GM23248 (cell line): Measurements from ENCODE around the gene PIGT.

Experiments
- EZH2 ChIP-seq: fragments of 200-600 bp; sonication (generic); IDR thresholded peaks from 2 replicates; pipeline ENCODE4 v1.6.1; 2018; ENCODE audit warnings: antibody characterized with exemption, mild to moderate bottlenecking; ENCODE audit not compliant: insufficient read depth, poor library complexity, severe bottlenecking
- EZH2phosphoT487 ChIP-seq: fragments of 200-600 bp; sonication (generic); IDR thresholded peaks from 2 replicates; pipeline ENCODE4 v1.6.1; 2018; ENCODE audit warnings: antibody characterized with exemption, moderate library complexity, mild to moderate bottlenecking, low read depth; ENCODE audit not compliant: insufficient read depth

DNA sequence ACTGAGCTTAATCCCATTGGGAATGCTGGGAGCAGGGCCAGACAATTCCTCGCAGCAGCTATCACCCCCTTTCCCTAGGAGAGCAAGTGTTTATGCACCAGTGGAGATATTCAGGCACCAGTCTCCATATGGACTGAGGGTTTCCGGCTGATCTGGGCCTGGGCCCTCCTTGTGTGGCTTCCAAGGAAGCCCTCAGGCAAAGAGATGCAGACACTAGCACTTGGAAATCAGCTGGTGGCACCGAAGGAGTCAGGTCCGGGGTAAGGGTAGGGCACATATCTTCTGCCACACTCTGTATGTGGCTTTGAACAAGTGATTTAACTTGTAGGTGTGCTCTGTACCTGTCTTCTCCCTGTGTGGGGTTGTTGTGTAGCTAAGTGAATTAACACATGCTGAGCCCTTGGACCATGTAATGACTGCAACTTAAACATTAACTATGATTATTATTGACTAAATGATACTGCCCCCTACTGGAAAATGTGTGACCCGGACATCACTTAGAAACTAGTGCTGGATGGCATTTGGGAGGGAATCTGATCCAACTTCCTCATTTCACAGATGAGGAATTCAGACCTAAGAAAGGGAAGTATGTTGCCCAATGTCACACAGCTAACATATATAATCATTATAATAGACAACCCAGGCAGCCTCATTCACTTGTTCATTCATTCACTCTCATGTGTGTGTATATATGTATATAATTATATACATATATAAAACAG is 34.3 kb downstream of the PIGT start:
- no peak for TF ChIP-seq EZH2
- TF ChIP-seq EZH2phosphoT487, result no peak
